Caco-2 (cell line): ENCODE results near the gene TCF20. TPM values are rescaled to one million over a fixed set of nuclear protein-coding genes. Genes with fewer than 3 reads are reported as not detected.

ENCODE experiments used
- Bru-seq: library from RNA; stranded (reverse); fragments of 400-500 nt; gene quantifications from one replicate; lab custom pipeline; 2021; lab: Mats Ljungman, UMichigan
- BruChase-seq, 2 experiments: library from RNA; stranded (reverse); fragments of 400-500 nt; gene quantifications; one replicate each; lab custom pipeline; 2021; lab: Mats Ljungman, UMichigan
- BruUV-seq: library from RNA; stranded (reverse); fragments of 400-500 nt; replicated peaks from 2 replicates; lab custom pipeline; 2021; lab: Mats Ljungman, UMichigan
- CTCF ChIA-PET: fragments of 300-600 bp; sonication (Branson Sonifier 250); formaldehyde crosslinking; loops from one replicate; lab custom pipeline; 2022; ENCODE audit warnings: antibody characterized with exemption; lab: Charles Lee
- POLR2A ChIA-PET: fragments of 300-600 bp; sonication (Branson Sonifier 250); formaldehyde crosslinking; loops from one replicate; lab custom pipeline; 2022; ENCODE audit warnings: antibody characterized with exemption; lab: Charles Lee
- DNase-seq, 2 experiments: peaks; one replicate each; pipeline versions ENCODE4 v3.0.0 to v3.0.0-alpha.2; 2020 to 2022
- H3K27me3 ChIP-seq: replicated peaks from 2 replicates; pipeline ENCODE4 v1.6.0; 2011; ENCODE audit warnings: low read length; ENCODE audit not compliant: control insufficient read depth, insufficient read depth
- H3K36me3 ChIP-seq: 2 replicates; pipeline ENCODE4 v1.5.1; 2011; ENCODE audit warnings: low read length; ENCODE audit not compliant: control insufficient read depth, insufficient read depth
- H3K4me1 ChIP-seq: fragments of 250-450 bp; sonication (Bioruptor Pico); 2 replicates; pipeline ENCODE4 v1.5.1; 2020; ENCODE audit warnings: mild to moderate bottlenecking
- H3K4me3 ChIP-seq: 2 replicates; pipeline ENCODE4 v1.5.1; 2011; ENCODE audit warnings: low read depth, mild to moderate bottlenecking, control low read depth, low read length
- H3K9me3 ChIP-seq: fragments of 250-450 bp; sonication (Bioruptor Pico); 2 replicates; pipeline ENCODE4 v1.5.1; 2020; ENCODE audit warnings: mild to moderate bottlenecking, moderate library complexity
- H3K27ac Mint-ChIP-seq: one replicate; pipeline ENCODE4 v1.8.0; 2022; ENCODE audit warnings: mixed read lengths; ENCODE audit not compliant: unreplicated experiment
- H3K27me3 Mint-ChIP-seq: one replicate; pipeline ENCODE4 v1.8.0; 2022; ENCODE audit warnings: mixed read lengths; ENCODE audit not compliant: insufficient read depth, unreplicated experiment
- H3K36me3 Mint-ChIP-seq: one replicate; pipeline ENCODE4 v1.8.0; 2022; ENCODE audit warnings: mild to moderate bottlenecking, mixed read lengths; ENCODE audit not compliant: insufficient read depth, unreplicated experiment
- H3K4me1 Mint-ChIP-seq: one replicate; pipeline ENCODE4 v1.8.0; 2022; ENCODE audit warnings: low read depth, mixed read lengths; ENCODE audit not compliant: unreplicated experiment
- H3K4me3 Mint-ChIP-seq: one replicate; pipeline ENCODE4 v1.8.0; 2022; ENCODE audit warnings: mild to moderate bottlenecking, moderate library complexity, mixed read lengths; ENCODE audit not compliant: unreplicated experiment
- H3K9me3 Mint-ChIP-seq: one replicate; pipeline ENCODE4 v1.8.0; 2022; ENCODE audit warnings: mixed read lengths; ENCODE audit not compliant: unreplicated experiment
- intact Hi-C: fragments of 100-400 bp; cut with micrococcal nuclease; formaldehyde crosslinking; loops from one replicate; pipeline ENCODE4 v1.10.0; 2022; ENCODE audit not compliant: unreplicated experiment
- long read RNA-seq: library from polyadenylated mRNA; stranded (forward); transcript quantifications from one replicate; pipeline ENCODE4 v2.0.0, GENCODE V29; 2022
- total RNA-seq: library from RNA; stranded (reverse); gene quantifications from 2 replicates; pipeline ENCODE4 v1.2.3, GENCODE V29; 2022
- TF ChIP-seq, protein P1 (sequence below), 2 experiments: fragments of 200-600 bp in 1 of 2; IDR thresholded peaks; 1 replicate in 1 of 2; 2 replicates in 1 of 2; pipeline versions ENCODE4 v1.5.1 to v1.8.0; 2011 to 2022; ENCODE audit warnings: antibody characterized with exemption in 1 of 2, control low read depth in 1 of 2, inconsistent platforms in 1 of 2, low read depth in 1 of 2, low read length in 1 of 2, mild to moderate bottlenecking in 1 of 2, moderate library complexity in 1 of 2; ENCODE audit not compliant: insufficient read depth in 1 of 2, severe bottlenecking in 1 of 2, unreplicated experiment in 1 of 2

Gene TCF20
- 81.7 and 82.7 TPM in 2 replicates for total RNA-seq
- percentile 85 among the genes with signal in this experiment for Bru-seq, nascent RNA
- BruChase-seq, experiment 1, labeled RNA remaining after a 2-hour chase: percentile 90 among the genes with signal in this experiment
- BruChase-seq, experiment 2, labeled RNA remaining after a 6-hour chase: percentile 90 among the genes with signal in this experiment
- long read RNA-seq, full-length matches to known transcripts: 5 of 12 reads
- long read RNA-seq, partial matches to known transcripts: 0 of 12 reads
- long read RNA-seq, other reads (novel, unspliced or antisense): 7 of 12 reads

DNA sequence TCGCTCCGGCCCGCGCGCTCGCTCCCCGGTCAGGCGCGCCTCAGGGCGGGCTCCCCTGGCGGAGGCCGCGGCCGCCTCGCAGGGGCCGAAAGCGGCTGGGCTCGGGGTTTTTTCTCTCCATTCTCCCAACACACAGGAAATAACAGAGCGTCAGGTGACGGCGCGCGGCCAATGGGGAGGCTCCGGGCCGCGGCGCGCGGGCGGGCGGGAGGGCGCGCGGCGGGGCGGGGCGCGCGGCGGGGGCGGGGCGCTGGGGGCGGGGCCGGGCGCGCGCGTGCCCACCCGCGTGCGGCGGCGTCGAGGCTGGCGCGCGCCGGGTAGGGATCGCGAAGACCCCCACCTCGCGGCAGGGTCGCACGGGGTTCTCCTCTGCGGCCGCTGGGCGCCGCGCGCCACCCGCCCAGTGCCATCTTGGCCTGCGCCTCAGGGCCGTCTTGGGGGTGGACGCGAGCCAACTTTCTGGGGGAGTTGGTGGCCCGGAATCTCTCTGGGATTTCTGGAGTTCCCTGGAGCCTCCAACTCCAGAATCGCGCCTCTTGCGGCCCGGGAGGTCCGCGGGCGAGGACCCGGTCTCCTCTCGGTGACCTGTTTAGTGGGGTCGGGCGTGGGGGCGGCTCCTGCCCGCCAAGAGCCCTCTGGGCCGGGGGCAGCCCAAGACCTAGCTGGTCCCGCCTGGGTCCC lies at the start of gene TCF20:
TCF20 (minus strand) TSS at position 144 of the 681 bp plus-strand sequence. CDS start 55,348 bp downstream, outside the sequence.
- peaks cover 13% of the 10 kb centered on the region for H3K4me1 Mint-ChIP-seq
- H3K9me3 Mint-ChIP-seq: no peaks in the 10 kb centered on the region
- peaks cover 47% of the 10 kb centered on the region for H3K36me3 Mint-ChIP-seq
- H3K27me3 Mint-ChIP-seq: no peaks in the 10 kb centered on the region
- peak within 1 kb of the TSS; percentile 97 for H3K4me3 ChIP-seq
- H3K4me1 ChIP-seq: peaks cover 16% of the 10 kb centered on the region
- DNase-seq: peak; percentile 84
- CTCF ChIA-PET: no interaction called here
- H3K27ac Mint-ChIP-seq: peak within 1 kb of the TSS; percentile 79
- intact Hi-C loops: no loop called here
- no TSS peak for BruUV-seq
- peak within 1 kb of the TSS; percentile 95 for H3K4me3 Mint-ChIP-seq
- no peaks in the 10 kb centered on the region for H3K9me3 ChIP-seq
- no peaks in the 10 kb centered on the region for H3K27me3 ChIP-seq
- TF ChIP-seq, protein P1, sequence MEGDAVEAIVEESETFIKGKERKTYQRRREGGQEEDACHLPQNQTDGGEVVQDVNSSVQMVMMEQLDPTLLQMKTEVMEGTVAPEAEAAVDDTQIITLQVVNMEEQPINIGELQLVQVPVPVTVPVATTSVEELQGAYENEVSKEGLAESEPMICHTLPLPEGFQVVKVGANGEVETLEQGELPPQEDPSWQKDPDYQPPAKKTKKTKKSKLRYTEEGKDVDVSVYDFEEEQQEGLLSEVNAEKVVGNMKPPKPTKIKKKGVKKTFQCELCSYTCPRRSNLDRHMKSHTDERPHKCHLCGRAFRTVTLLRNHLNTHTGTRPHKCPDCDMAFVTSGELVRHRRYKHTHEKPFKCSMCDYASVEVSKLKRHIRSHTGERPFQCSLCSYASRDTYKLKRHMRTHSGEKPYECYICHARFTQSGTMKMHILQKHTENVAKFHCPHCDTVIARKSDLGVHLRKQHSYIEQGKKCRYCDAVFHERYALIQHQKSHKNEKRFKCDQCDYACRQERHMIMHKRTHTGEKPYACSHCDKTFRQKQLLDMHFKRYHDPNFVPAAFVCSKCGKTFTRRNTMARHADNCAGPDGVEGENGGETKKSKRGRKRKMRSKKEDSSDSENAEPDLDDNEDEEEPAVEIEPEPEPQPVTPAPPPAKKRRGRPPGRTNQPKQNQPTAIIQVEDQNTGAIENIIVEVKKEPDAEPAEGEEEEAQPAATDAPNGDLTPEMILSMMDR (IDR thresholded peaks at IDR 0.05; ENCODE audit: insufficient read depth in 1 of 2, low read depth in 1 of 2, low read length in 1 of 2, severe bottlenecking in 1 of 2, unreplicated experiment in 1 of 2): peak in 1 of 2 experiments; percentile 22
- POLR2A ChIA-PET: interaction anchor here (0.5 to 1.1 kb wide), 2 partner anchors 41 to 98 kb away, joined by 4 read pairs; no protein-coding TSS in a partner anchor
- no peaks in the 10 kb centered on the region for H3K36me3 ChIP-seq

DNA sequence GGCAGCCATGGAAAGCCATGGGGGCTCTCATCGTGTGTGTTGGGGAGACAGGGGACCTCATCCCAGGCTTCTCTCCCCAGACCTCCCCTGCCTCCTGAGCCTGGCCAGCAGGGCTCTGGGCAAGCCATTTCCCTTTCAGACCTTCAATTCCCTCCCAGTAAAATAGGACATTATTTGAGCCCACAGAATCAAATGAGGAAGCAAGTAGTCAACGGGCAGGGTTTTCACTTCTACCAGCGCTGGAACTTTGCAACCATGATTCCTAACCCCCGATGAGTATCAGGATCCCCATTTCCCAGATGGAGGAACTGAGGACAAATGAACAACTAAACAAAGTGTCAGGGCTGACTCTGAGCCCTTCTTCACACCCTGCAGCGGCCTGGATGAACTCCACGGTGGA lies 48.9 kb upstream of the TCF20 start:
- Mint-ChIP-seq H3K27me3 (no peaks in the 10 kb centered on the region), H3K4me1 (peaks cover 30% of the 10 kb centered on the region), H3K36me3 (peaks cover 12% of the 10 kb centered on the region), H3K4me3 (no peak overlapping the region), H3K27ac (peak overlapping the region; percentile 24), H3K9me3 (no peaks in the 10 kb centered on the region)
- TF ChIP-seq, protein P1 (IDR thresholded peaks at IDR 0.05; ENCODE audit: insufficient read depth in 1 of 2, low read depth in 1 of 2, low read length in 1 of 2, severe bottlenecking in 1 of 2, unreplicated experiment in 1 of 2): no peak
- POLR2A ChIA-PET: no interaction called here
- BruUV-seq: no TSS peak
- Histone ChIP-seq H3K4me3 (no peak overlapping the region), H3K9me3 (no peaks in the 10 kb centered on the region), H3K36me3 (no peaks in the 10 kb centered on the region; the same call in 1 of the 2 replicates), H3K4me1 (peaks cover 31% of the 10 kb centered on the region), H3K27me3 (no peaks in the 10 kb centered on the region)
- CTCF ChIA-PET: no interaction called here
- DNase-seq: no peak
- intact Hi-C loops: loop anchor here (10.0 kb wide), 1 partner anchor 225 kb away; the partner anchor contains the start of gene NDUFA6

DNA sequence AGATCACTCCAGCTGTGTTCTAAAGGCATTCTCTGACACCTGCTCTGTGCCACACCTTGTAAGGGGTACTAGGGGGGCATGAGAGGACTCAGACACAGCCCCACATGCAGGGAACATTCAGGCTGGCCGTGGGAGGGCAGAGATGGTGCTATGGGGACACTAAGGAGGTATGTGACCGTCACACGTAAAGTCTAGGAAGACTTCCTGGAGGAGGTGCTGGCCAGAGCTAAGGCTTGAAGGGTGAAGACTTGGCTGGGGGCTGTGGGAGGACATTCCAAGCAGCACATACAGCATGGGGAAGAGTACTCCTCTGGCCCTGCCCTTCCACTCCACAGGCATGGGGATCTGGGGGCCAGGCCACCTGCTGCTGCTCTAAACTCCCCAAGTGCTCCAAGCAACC lies 48.5 kb upstream of the TCF20 start:
- ChIA-PET CTCF (interaction anchor here (0.6 kb wide), 1 partner anchor 118 kb away, joined by 7 read pairs; no protein-coding TSS in a partner anchor), POLR2A (no interaction called here)
- Mint-ChIP-seq H3K27me3 (no peaks in the 10 kb centered on the region), H3K27ac (peak overlapping the region; percentile 24), H3K4me3 (no peak overlapping the region), H3K4me1 (peaks cover 32% of the 10 kb centered on the region), H3K9me3 (no peaks in the 10 kb centered on the region), H3K36me3 (peaks cover 14% of the 10 kb centered on the region)
- TF ChIP-seq, protein P1 (IDR thresholded peaks at IDR 0.05; ENCODE audit: insufficient read depth in 1 of 2, low read depth in 1 of 2, low read length in 1 of 2, severe bottlenecking in 1 of 2, unreplicated experiment in 1 of 2): no peak
- no TSS peak for BruUV-seq
- H3K36me3 ChIP-seq: no peaks in the 10 kb centered on the region; the same call in 1 of the 2 replicates
- peaks cover 35% of the 10 kb centered on the region for H3K4me1 ChIP-seq
- no peaks in the 10 kb centered on the region for H3K27me3 ChIP-seq
- DNase-seq: no peak
- H3K9me3 ChIP-seq: no peaks in the 10 kb centered on the region
- intact Hi-C loops: loop anchor here (10.0 kb wide), 1 partner anchor 224 kb away; the partner anchor contains the start of gene NDUFA6
- no peak overlapping the region for H3K4me3 ChIP-seq
